GM18951 (cell line): ENCODE results near the gene HAPLN3.

Source experiments
- POLR2A ChIP-seq: IDR thresholded peaks from 4 replicates; pipeline ENCODE4 v1.6.1; 2011; ENCODE audit warnings: mild to moderate bottlenecking; ENCODE audit not compliant: insufficient read length, insufficient read depth; ENCODE audit errors: extremely low read depth
- in situ Hi-C: fragments of 300-500 bp; cut with MboI; formaldehyde crosslinking; loops from one replicate; pipeline ENCODE4 v1.12.0; 2022; ENCODE audit warnings: low sequenced_read_pairs, mixed read lengths, inconsistent platforms; ENCODE audit not compliant: unreplicated experiment

HAPLN3 gene

GRCh38 chr15:88876573-88876972 lies 18.8 kb downstream of the HAPLN3 start:
- TF ChIP-seq POLR2A, result no peak
- in situ Hi-C loops, result no loop called here

GRCh38 chr15:88874684-88875083 lies 20.7 kb downstream of the HAPLN3 start:
- TF ChIP-seq POLR2A, result no peak
- in situ Hi-C loops, result no loop called here

- TF ChIP-seq POLR2A, result no peak
- in situ Hi-C loops, result no loop called here
Observed at GRCh38 chr15:88874275-88874674, 21.1 kb downstream of the HAPLN3 start.

- in situ Hi-C loops, result no loop called here
- TF ChIP-seq POLR2A, result no peak
Observed at GRCh38 chr15:88873786-88874185, 21.6 kb downstream of the HAPLN3 start.

GRCh38 chr15:88872706-88873105 lies 22.6 kb downstream of the HAPLN3 start:
- in situ Hi-C loops, result no loop called here

GRCh38 chr15:88872106-88872505 lies 23.2 kb downstream of the HAPLN3 start:
- TF ChIP-seq POLR2A, result no peak
- in situ Hi-C loops, result no loop called here

More at GRCh38 chr15:88872706-88873105, 22.6 kb downstream of the HAPLN3 start:
- TF ChIP-seq POLR2A, result no peak

- in situ Hi-C loops, result no loop called here
Observed at GRCh38 chr15:88871313-88871712, 24.0 kb downstream of the HAPLN3 start.

GRCh38 chr15:88866295-88866881 lies 29.0 kb downstream of the HAPLN3 start:
- no peak for TF ChIP-seq POLR2A
- in situ Hi-C loops, result no loop called here

More at GRCh38 chr15:88871313-88871712, 24.0 kb downstream of the HAPLN3 start:
- no peak for TF ChIP-seq POLR2A

- no peak for TF ChIP-seq POLR2A
- in situ Hi-C loops, result no loop called here
Observed at GRCh38 chr15:88865498-88866099, 29.7 kb downstream of the HAPLN3 start.

- no peak for TF ChIP-seq POLR2A
- in situ Hi-C loops, result no loop called here
Observed at GRCh38 chr15:88864861-88865497, 30.4 kb downstream of the HAPLN3 start.

GRCh38 chr15:88863412-88863811 lies 31.9 kb downstream of the HAPLN3 start:
- no peak for TF ChIP-seq POLR2A
- in situ Hi-C loops, result no loop called here

GRCh38 chr15:88860212-88860611 lies 35.1 kb downstream of the HAPLN3 start:
- TF ChIP-seq POLR2A, result no peak

GRCh38 chr15:88859550-88859949 lies 35.8 kb downstream of the HAPLN3 start:
- no peak for TF ChIP-seq POLR2A
- in situ Hi-C loops, result no loop called here

More at GRCh38 chr15:88860212-88860611, 35.1 kb downstream of the HAPLN3 start:
- in situ Hi-C loops, result no loop called here

- in situ Hi-C loops, result no loop called here
- TF ChIP-seq POLR2A, result no peak
Observed at GRCh38 chr15:88858934-88859333, 36.4 kb downstream of the HAPLN3 start.
